MCF 10A (cell line): ENCODE measurements around the gene RAMP1. TPM values are rescaled to one million over a fixed set of nuclear protein-coding genes. Genes with fewer than 3 reads are reported as not detected.

Experiments used
- BruUV-seq: library from RNA; stranded (reverse); fragments of 400-500 nt; replicated peaks from 2 replicates; lab custom pipeline; 2021; lab: Mats Ljungman, UMichigan
- CTCF ChIA-PET: fragments of 300-600 bp; sonication (Branson Sonifier 250); formaldehyde crosslinking; extraction: SDS; loops from one replicate; lab custom pipeline; 2021; ENCODE audit warnings: antibody characterized with exemption, inconsistent platforms; lab: Yijun Ruan, JAX
- POLR2A ChIA-PET: fragments of 300-600, 350-650 bp; sonication (Branson Sonifier 250); formaldehyde crosslinking; extraction: SDS; loops from one replicate; lab custom pipeline; 2020; ENCODE audit warnings: antibody characterized with exemption, inconsistent platforms; lab: Yijun Ruan, JAX
- DNase-seq: peaks from one replicate; pipeline ENCODE4 v3.0.0-alpha.2; 2018; ENCODE audit not compliant: unreplicated experiment
- H3K27ac Mint-ChIP-seq: one replicate; pipeline ENCODE4 v1.8.0; 2022; ENCODE audit warnings: mild to moderate bottlenecking, low read depth, mixed read lengths; ENCODE audit not compliant: unreplicated experiment
- H3K27me3 Mint-ChIP-seq: one replicate; pipeline ENCODE4 v1.8.0; 2022; ENCODE audit warnings: mixed read lengths; ENCODE audit not compliant: insufficient read depth, unreplicated experiment
- H3K36me3 Mint-ChIP-seq: one replicate; pipeline ENCODE4 v1.8.0; 2022; ENCODE audit warnings: mild to moderate bottlenecking, moderate library complexity, mixed read lengths; ENCODE audit not compliant: insufficient read depth, unreplicated experiment
- H3K4me1 Mint-ChIP-seq: one replicate; pipeline ENCODE4 v1.8.0; 2022; ENCODE audit warnings: mixed read lengths; ENCODE audit not compliant: insufficient read depth, unreplicated experiment
- H3K4me3 Mint-ChIP-seq: one replicate; pipeline ENCODE4 v1.8.0; 2022; ENCODE audit warnings: mild to moderate bottlenecking, moderate library complexity, mixed read lengths; ENCODE audit not compliant: unreplicated experiment
- H3K9me3 Mint-ChIP-seq: one replicate; pipeline ENCODE4 v1.8.0; 2022; ENCODE audit warnings: mixed read lengths; ENCODE audit not compliant: unreplicated experiment
- CTCF ChIP-seq: fragments of 200-600 bp; IDR thresholded peaks from one replicate; pipeline ENCODE4 v1.8.0; 2022; ENCODE audit warnings: antibody characterized with exemption, mild to moderate bottlenecking; ENCODE audit not compliant: unreplicated experiment
- intact Hi-C: fragments of 100-400 bp; cut with micrococcal nuclease; formaldehyde crosslinking; loops from 2 replicates; pipeline ENCODE4 v1.14.1; 2022
- total RNA-seq: library from RNA; stranded (reverse); gene quantifications from 2 replicates; pipeline ENCODE4 v1.2.3, GENCODE V29; 2022

RAMP1 gene
- total RNA-seq, 1 experiment from 2014 or later, result 11.2 TPM

GRCh38 chr2:237824085-237824484 lies 35.3 kb upstream of the RAMP1 start:
- H3K4me1 Mint-ChIP-seq, result peaks cover 3% of the 10 kb centered on the region
- no peak overlapping the region for H3K27ac Mint-ChIP-seq
- CTCF ChIA-PET, result interaction anchor here (0.7 kb wide), 1 partner anchor 314 kb away, joined by 3 read pairs; the partner anchor contains the start of gene KLHL30
- no peaks in the 10 kb centered on the region for H3K27me3 Mint-ChIP-seq
- POLR2A ChIA-PET, result no interaction called here
- BruUV-seq, result no TSS peak
- H3K9me3 Mint-ChIP-seq, result no peaks in the 10 kb centered on the region
- no peak overlapping the region for H3K4me3 Mint-ChIP-seq
- no peak for TF ChIP-seq CTCF
- H3K36me3 Mint-ChIP-seq, result no peaks in the 10 kb centered on the region
- intact Hi-C loops, result no loop called here
- DNase-seq, result no peak

- Mint-ChIP-seq H3K9me3 (no peaks in the 10 kb centered on the region), H3K27ac (no peak overlapping the region), H3K4me3 (no peak overlapping the region), H3K36me3 (no peaks in the 10 kb centered on the region), H3K27me3 (no peaks in the 10 kb centered on the region), H3K4me1 (no peaks in the 10 kb centered on the region)
- ChIA-PET CTCF (interaction anchor here (1.0 kb wide), 2 partner anchors 75 to 429 kb away, joined by 3 read pairs; no protein-coding TSS in a partner anchor), POLR2A (interaction anchor here (1.4 to 2.0 kb wide), 2 partner anchors 9 kb away, joined by 5 to 8 read pairs; no protein-coding TSS in a partner anchor)
- intact Hi-C loops, result no loop called here
- DNase-seq, result no peak
- TF ChIP-seq CTCF, result no peak
- BruUV-seq, result no TSS peak
Measured at GRCh38 chr2:237827421-237827987, 31.9 kb upstream of the RAMP1 start.

GRCh38 chr2:237830522-237830921 lies 28.9 kb upstream of the RAMP1 start:
- TF ChIP-seq CTCF, result no peak
- Mint-ChIP-seq H3K4me1 (no peaks in the 10 kb centered on the region), H3K4me3 (no peak overlapping the region), H3K9me3 (no peaks in the 10 kb centered on the region), H3K27ac (no peak overlapping the region), H3K36me3 (no peaks in the 10 kb centered on the region), H3K27me3 (no peaks in the 10 kb centered on the region)
- BruUV-seq, result no TSS peak
- ChIA-PET CTCF (interaction anchor here (0.6 kb wide), 1 partner anchor 317 kb away, joined by 3 read pairs; no protein-coding TSS in a partner anchor), POLR2A (interaction anchor here (0.6 kb wide), 1 partner anchor 1162 kb away, joined by 3 read pairs; no protein-coding TSS in a partner anchor)
- DNase-seq, result no peak
- intact Hi-C loops, result no loop called here

- POLR2A ChIA-PET, result interaction anchor here (0.7 kb wide), 2 partner anchors 29 to 71 kb away, joined by 3 read pairs; no protein-coding TSS in a partner anchor
- H3K4me1 Mint-ChIP-seq, result no peaks in the 10 kb centered on the region
- intact Hi-C loops, result no loop called here
- H3K4me3 Mint-ChIP-seq, result no peak overlapping the region
- no peaks in the 10 kb centered on the region for H3K9me3 Mint-ChIP-seq
- CTCF ChIA-PET, result interaction anchor here (0.6 to 0.8 kb wide), 2 partner anchors 92 to 130 kb away, joined by 3 read pairs; no protein-coding TSS in a partner anchor
- no peaks in the 10 kb centered on the region for H3K36me3 Mint-ChIP-seq
- no peak for TF ChIP-seq CTCF
- BruUV-seq, result no TSS peak
- no peak for DNase-seq
- H3K27ac Mint-ChIP-seq, result no peak overlapping the region
- no peaks in the 10 kb centered on the region for H3K27me3 Mint-ChIP-seq
Measured at GRCh38 chr2:237833546-237833945, 25.9 kb upstream of the RAMP1 start.
